Activated CD4-positive, alpha-beta T cell treated with anti-CD3 and anti-CD28 coated beads, Interleukin-10, Interleukin-2, amounts not matched to agents 100 ng/mL and 50 ng/mL, durations not matched to agents 16 hours and 8 hours (primary cell): Measurements from ENCODE around the gene LPP.
"Not testable (repeated sequence)": the region's sequence is repeated elsewhere in the genome, so short reads cannot be mapped to it uniquely, and the experiment has no call there.

Experiments
- DNase-seq: peaks from one replicate; pipeline ENCODE4 v3.0.0-alpha.2; 2020

LPP gene

GRCh38 chr3:188154014-188154808 is at the start of gene LPP:
Gene LPP (plus strand): TSS chr3:188154157. CDS start chr3:188406121, 251,964 bp downstream.
- peak; percentile 88 for DNase-seq

DNA sequence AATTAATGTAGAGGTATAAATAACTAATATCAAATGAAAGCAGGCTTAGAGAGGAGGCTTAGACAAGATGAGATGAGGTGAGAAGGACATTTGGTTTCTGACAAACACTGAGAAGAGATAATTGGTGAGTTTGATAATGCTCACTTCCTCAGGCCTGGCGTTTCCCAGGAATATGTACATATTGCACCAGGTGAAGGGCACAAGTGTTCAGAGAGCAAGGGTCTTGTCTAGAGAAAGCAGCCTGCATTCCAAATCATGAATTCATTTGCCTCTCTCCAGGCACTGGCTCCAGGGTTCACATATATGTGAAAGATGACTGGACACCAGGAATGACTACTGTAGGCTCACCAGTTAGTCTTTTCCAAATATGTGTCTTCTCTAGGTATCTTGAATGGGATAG is 48.0 kb upstream of the LPP start:
- DNase-seq, result no peak

- no peak for DNase-seq
Observed at GRCh38 chr3:188106454-188106853, 47.5 kb upstream of the LPP start.

GRCh38 chr3:188106887-188107830 is 46.8 kb upstream of the LPP start:
- DNase-seq, result no peak

DNA sequence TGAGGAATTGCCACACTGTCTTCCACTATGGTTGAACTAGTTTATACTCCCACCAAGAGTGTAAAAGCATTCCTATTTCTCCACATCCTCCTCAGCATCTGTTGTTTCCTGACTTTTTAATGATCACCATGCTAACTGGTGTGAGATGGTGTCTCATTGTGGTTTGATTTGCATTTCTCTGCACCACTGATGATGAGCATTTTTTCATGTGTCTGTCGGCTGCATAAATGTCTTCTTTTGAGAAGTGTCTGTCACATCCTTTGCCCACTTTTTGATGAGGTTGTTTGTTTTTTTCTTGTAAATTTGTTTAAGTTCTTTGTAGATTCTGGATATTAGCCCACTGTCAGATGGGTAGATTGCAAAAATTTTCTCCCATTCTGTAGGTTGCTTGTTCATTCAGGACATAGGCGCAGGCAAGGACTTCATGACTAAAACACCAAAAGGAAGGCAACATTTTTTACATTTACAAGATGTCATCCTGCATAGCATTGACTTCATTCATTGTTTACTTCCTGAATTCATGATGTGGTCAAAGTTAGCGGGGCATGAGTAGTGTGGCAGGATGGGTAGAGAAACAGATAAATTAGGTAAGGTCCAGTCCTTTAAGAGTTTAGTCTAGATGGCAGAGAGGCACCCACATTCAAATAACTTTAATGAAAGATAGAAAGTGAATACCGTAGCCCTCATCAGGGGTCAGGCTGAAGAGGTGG is 45.1 kb upstream of the LPP start:
- no peak for DNase-seq

GRCh38 chr3:188111002-188111584 is 42.9 kb upstream of the LPP start:
- no peak for DNase-seq

DNA sequence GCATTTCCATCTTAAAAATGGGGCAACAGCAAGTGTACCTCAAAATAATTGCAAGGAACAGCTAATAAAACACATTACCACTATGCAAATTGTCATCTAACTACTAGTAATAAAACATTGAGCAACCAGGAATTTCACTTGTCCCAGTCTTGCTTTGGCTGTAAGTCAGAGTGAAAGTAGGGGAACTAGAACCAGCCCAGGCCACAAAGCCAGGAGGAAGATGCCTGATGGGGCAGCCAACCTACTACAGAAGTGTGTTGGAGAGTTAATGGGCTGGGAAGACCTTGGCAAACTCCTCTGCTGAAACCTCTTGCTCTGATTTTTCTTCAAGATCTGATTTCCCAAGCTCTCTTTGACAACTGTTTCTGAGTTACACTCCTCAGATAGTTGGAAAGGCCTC is 40.2 kb upstream of the LPP start:
- DNase-seq, result no peak

DNA sequence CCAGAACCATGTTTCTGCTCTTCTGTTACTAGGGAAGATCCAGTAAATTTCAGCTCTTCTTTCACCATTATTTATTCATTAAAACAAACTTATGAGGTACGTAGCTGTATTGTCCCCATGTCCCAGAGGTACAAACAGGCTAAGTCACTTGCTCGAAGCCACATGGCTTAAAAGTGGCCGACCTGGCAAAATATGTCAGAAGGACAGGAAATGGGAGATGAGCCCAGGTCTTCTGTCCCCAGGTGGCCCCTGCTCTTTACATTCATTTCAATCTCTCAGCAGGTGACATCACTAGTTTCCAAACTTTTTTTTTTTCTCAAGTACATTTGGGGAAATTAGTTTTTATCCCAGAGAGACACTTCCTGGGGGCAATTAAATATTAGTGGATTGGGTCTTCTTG is 34.1 kb upstream of the LPP start:
- DNase-seq, result no peak

GRCh38 chr3:188122571-188123169 is 31.3 kb upstream of the LPP start:
- no peak for DNase-seq

DNA sequence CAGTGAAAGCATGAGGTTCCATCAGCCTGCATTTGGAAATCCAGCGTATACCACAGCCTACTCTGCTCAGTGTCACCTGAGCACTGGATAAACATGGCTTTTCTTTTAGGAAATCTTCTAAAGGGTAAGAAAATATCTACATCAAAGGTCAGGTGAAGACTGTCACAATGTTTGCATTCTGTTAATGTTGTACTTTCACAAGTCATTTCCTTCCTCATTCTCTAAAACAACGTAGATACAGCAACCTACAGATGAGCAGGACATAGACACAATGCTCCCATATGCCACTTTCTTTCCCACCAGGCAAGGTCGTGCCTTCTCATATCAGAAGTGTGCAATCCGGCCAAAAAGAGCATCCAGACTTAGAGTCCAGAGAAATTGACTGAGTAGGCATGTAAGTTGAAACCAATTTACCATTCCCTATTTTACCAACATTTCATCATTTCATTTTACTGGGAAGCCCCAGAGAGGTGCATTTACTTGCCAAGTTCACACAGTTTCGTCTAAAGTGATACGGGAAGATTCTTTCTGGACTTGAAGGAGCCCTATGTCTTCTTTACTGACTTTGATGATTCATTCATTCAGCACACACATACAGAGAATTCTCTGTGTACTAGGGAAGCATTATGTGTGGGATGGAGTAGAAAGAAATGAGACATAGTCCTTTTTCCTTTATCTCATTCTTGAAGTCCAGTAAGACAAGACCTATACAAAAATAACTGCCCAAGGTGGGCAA is 30.6 kb upstream of the LPP start:
- peak; percentile 20 for DNase-seq

GRCh38 chr3:188124184-188124583 is 29.8 kb upstream of the LPP start:
- peak; percentile 14 for DNase-seq

DNA sequence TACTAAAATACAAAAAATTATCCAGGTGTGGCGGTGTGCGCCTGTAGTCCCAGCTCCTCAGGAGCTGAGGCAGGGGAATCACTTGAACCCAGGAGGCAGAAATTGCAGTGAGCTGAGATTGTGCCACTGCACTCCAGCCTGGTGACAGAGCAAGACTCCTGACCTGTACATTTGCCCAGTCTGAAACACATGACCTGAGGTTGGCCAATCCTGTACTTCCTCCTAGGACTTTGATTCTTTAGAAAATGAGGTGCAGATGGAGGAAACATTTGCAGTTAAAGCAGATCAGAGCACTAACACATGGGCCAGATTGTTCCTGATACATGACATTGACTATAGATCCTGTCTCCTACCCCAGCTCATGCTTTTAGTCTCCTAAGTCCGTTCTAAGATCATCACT is 28.9 kb upstream of the LPP start:
- DNase-seq, result no peak

- DNase-seq, result no peak
Observed at GRCh38 chr3:188126276-188126675, 27.7 kb upstream of the LPP start.

GRCh38 chr3:188126934-188127333 is 27.0 kb upstream of the LPP start:
- no peak for DNase-seq

- DNase-seq, result no peak
Observed at GRCh38 chr3:188128905-188129304, 25.1 kb upstream of the LPP start.

GRCh38 chr3:188131023-188131422 is 22.9 kb upstream of the LPP start:
- DNase-seq, result not testable (repeated sequence)

DNA sequence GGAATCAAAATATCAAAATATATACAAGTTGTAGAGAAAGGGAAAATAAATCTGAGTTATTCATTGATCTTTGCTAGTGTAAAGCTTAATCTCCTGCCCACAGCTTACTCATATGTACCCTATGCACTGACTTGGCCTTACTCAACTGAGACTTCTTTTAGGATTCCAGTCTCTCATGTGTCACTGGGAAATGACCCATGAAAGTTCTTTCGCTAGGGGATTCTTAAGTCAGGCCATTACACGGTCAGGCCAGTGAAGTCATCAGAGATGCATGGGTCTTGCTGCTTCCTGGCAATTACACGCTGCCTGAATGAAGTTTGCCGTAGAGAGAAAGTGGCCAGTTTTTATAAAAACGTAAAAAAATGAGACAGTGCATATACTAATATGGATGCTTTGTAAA is 20.7 kb upstream of the LPP start:
- no peak for DNase-seq

DNA sequence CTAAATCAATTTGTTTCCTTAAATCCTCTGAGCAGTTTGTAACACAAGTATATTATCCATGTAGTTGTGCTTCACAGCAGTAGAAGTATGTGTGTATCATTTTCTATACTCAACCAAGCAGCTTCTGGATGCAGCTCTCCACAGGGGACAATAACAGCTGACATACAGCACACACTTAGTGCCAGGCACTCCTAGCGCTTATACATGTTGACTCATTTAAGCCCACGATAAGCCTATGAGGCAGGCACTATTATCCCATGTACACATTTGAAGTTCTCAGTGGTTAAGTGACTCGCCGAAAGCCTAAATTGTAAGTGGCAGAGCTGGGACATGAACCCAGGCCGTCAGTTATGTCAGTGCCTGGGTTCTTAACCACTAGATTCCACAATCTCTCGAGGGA is 20.3 kb upstream of the LPP start:
- DNase-seq, result no peak

DNA sequence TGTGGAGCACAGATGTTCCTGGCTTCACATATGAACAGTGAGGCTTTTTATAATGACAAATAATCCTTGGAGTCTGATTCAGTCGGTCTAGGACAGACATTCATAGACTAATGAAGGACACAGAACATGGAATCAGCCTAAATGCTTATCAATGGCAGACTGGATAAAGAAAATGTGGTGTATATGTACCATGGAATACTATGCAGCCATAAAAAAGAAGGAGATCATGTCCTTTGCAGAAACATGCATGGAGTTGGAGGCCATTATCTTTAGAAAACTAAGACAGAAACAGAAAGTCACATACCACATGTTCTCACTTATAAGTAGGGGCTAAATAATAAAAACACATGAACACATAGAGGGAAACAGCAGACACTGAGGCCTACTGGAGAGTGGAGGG is 19.9 kb upstream of the LPP start:
- no peak for DNase-seq

- DNase-seq, result no peak
Observed at GRCh38 chr3:188134856-188135255, 19.1 kb upstream of the LPP start.

- no peak for DNase-seq
Observed at GRCh38 chr3:188135271-188135670, 18.7 kb upstream of the LPP start.

DNA sequence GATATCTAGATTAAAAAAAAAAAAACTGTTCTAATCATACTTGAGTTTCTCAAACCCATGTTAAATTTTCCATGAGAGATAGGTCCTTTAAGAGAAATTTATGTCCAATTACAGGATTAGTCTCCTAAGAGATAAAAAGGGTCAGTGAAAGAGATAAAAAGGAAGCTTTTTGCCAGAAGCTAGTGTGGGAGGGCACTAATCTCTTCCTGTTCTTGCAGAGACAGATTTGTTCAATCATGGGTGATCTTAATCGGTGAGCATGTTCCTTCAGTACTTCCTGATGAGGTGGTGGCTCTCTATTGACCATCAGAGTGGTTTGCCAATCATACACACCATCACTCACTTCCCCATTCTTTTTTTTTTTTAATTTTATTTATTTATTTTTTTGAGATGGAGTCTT is 16.9 kb upstream of the LPP start:
- no peak for DNase-seq
